GM18858 (cell line): ENCODE results near the gene KLHL12.

ENCODE experiments used
- ATAC-seq: cut with Tn5 transposase; IDR thresholded peaks from one replicate; pipeline ENCODE4 v1.9.1; 2021; ENCODE audit not compliant: unreplicated experiment

KLHL12 gene

DNA sequence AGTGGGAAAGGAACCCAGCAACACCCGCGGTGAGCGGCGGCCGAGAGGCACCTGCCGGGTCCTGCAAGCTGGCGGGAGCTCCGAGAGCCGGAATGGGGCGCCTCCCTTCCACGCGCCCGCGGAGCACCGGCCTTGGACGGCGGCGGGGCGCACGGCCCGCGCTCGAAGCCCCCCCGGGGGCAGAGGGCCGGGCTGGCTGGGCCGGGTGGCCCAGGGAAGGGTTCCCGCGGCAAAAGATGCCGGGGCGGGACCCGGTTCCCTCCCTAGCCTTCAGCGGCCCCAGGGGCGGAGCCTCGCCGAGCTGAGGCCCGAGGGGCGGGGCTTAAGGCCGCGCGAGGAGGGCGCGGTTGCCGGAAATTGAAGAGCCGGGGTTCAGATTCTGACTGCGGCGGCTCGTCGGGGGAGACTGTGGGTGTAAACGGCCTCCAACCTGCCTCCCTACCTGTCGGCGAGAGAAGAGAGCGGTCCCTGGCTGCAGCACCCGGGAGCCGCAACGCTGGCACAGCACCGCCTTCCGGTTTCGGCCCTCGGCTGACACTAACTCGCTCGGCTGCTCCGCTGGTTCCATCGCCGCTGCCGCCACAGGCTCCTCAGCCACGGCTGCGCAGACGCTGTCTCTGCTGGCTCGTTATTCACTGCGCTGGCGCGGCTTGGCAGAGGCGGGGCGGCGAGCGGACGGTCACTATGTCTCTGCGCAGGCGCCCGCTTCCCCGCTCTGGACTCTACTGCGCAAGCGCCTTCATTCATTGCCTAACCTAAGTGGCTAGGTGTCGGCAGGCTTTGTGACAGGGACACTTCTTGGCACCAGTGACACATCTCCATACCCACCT lies 38.3 kb downstream of the KLHL12 start, which contains the start of gene RABIF:
TSS of gene RABIF (minus strand) at position 619 of the 830 bp plus-strand sequence. CDS start at position 568, 51 bp downstream.
- ATAC-seq, result peak; percentile 74

DNA sequence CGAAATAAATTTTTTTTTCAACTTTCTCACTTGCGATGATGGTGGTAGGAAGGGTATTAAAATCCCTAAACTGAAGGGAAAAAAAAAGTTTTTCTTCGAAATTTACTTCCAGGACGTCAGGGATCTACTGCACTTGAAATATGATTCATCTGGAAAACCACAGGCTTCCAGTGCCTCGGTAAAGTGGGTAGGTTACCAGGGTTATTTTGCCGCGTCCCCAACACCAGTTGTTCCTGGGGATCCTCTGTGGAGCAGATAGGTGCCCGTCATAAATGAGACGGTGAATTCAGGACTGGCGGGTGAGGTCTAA lies 38.9 kb downstream of the KLHL12 start:
- ATAC-seq, result no peak

DNA sequence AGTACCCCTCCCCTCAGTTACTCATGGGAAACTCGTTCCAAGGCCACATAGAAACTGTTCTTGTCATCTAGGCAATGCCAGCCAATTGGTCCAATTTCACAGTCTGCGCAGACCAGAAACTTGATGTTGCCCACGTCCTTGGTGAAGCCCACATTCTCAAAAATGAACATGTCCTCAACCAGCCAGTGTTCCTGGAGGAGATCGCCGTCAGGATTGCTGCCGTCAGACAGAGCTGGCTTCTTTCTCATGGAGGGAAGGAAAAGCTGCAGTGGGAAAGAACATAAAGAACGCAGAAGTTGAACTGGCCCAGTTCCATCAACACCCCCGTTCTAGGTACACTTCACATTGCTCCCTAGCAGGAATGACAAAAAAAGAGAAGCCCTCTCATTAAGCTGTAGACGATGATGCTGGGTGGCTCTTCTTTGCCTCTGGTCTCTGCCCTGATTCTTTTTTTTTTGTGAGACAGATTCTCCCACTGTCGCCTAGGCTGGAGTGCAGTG lies 46.0 kb downstream of the KLHL12 start:
- no peak for ATAC-seq

DNA sequence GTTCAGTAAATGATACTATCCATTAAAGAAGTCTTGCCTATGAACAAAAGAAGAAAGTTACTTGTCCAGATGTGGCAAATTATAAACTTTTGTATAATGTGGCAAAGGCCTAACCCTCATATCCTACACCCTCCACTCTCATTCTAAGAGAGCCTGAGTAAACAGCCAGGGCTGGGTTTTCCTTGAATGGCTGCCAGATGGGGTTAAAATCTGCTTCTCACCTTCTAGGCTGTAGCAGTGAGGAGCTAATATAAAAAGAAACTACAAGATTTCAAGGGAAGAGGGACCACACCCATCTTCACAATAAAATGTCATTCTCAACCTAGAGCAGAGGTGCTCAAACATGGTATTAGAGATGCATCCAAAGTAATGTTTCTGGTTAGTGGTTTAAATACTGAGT lies 47.0 kb downstream of the KLHL12 start:
- no peak for ATAC-seq

DNA sequence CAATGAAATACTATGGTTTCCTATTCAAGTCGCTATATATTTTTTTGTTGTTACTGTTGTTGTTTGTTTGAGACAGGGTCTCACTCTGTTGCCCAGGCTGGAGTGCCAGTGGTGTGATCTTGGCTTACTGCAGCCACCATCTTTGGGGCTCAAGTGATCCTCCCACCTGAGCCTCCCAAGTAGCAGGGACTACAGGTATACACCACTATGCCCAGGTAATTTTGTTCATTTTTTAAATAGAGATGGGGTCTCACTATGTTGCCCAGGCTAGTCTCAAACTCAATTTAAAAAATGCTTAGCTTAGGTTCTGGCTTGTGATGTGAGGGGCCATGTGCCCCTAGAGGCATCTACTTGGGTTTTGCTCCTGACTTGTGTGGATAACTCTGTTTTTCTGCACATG lies 47.9 kb downstream of the KLHL12 start:
- ATAC-seq, result no peak

DNA sequence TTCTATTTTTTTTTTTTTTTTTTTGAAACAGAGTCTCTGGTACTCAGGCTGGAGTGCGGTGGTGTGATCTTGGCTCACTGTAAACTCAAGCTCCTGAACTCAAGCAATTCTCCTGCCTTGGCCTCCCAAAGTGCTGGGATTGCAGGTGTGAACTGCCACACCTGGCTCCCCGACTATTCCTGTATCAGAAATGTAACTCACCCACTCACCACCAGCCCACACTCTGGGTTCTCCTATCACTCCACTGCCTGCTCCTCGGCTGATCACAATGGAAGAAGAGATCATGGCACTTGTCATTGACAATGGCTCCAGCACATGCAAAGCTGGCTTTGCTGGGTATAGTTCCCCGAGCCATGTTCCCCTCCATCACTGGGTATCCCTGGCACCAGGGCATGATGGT lies 54.0 kb downstream of the KLHL12 start:
- ATAC-seq, result no peak

DNA sequence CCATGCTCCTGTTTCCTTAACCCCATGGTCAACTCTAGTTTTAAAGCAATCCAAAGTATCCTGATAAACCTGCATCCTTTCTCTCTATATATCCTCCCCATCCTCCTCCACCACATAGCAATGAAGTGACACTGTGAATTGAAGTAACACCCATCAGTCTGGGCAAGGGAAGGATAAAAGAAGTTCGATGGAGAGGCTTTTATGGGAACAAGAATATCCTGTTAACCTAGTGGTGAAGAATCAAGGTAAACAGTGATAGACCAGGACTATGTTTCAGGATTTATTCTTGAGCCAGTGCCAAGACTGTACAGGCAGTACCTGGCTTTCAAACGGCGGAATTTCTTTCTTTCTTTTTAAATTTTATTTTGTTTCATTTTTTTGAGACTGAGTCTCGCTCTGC lies 55.7 kb downstream of the KLHL12 start:
- no peak for ATAC-seq

DNA sequence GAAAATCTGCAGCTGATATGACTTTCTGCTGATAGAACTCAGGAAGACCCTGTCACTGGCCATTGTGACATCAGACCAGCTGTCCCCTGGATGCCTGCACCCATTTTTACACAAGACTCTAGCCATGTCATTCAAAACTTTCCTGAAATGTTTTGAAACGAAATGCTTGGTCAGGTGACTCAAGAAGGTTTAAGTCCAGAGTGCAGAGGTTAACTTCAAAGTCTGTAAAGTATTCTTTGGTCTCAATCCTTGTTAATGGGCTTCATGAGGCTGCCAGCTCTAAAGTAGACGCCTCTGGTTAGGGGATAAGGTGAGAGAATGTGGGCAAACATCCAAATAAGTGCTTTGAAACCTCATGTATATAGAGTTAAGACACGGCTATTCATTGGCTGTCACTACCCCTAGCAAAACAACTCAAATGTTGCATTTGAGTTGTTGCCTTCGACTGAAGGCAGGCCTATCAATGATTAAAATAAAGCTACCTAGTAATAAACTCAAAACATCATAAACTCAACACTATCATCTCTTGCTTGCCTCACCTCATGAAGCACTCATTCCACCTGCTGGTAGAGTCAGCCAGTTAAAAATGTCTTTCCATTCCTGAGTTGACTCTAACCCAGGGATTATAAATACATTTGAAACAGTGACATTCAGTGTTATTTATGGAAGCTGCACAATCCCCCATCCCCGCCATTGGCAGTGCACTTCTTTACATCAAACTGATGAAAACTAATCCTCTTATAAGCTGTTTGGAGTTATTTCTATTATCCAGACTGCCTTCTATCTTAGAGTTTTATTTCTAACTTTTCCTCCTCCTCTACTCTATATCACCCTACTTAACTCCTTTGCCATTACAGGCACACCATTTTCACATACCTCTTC lies 64.1 kb downstream of the KLHL12 start:
- no peak for ATAC-seq

DNA sequence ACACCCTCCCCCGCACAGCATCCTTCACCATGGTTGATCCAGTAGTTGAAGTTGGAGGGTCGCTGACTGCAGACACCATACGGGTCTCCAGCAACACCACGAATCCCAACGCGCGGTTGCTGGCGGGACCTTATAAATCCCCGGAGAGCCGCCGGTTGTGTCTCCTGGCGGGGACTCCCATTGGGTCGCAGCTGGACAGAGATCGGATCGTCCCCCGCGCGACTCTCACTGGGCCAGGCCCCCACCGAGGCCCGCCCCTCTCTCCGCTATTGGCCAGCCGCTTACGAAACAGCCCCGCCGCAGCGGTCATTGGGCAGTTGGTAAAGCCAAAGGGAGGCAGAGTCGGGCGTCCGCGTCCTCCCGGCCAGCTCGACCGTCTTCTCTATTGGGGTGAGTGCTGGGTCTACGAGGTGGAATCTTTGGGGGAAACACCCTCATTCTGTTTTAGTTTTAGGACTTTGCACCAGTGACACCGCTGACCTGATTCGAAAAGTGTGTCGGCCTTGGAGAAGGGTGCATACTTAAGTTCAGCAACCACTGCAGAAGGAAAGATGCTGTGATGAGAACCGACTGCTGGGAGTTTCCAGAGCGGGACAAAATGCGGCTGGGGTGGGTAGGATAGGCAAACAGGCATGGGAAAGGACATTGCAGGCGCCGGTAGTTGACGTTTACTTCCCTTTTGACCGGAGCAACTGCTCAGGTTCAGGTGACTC lies 65.5 kb downstream of the KLHL12 start:
- ATAC-seq, result peak; percentile 73

DNA sequence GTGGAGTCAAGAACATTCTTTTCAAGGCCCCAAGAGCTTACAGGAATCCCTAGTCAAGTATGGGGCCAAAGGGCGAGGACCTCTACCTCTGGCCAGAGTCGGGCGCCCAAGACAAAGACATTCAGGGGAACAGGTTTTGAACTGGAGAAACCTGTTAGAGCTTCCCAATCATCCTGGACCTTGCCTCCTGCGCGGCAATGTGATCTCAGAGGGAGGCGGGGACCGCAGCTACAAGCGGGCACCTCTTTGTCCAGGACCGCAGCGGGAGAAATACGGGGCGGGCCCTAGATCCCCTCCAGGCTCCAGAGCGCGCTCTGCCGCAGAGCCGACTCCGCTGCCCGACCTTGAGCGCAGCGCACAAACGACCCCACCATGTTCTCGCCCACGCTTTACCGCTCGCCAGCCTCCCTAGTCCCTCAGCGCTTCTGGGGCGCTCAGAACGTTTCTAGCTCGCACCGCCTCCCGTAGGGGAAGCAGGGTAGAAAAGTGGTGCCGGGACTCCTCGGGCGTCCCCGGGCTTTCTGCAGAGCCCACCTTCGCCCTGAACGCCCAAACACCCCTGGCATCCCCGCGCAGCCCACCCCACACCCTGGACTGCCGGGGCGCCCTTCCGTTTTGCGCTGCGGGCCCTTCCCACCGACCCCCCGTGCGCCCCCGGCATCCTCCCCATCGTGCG lies 66.2 kb downstream of the KLHL12 start:
- ATAC-seq, result no peak

DNA sequence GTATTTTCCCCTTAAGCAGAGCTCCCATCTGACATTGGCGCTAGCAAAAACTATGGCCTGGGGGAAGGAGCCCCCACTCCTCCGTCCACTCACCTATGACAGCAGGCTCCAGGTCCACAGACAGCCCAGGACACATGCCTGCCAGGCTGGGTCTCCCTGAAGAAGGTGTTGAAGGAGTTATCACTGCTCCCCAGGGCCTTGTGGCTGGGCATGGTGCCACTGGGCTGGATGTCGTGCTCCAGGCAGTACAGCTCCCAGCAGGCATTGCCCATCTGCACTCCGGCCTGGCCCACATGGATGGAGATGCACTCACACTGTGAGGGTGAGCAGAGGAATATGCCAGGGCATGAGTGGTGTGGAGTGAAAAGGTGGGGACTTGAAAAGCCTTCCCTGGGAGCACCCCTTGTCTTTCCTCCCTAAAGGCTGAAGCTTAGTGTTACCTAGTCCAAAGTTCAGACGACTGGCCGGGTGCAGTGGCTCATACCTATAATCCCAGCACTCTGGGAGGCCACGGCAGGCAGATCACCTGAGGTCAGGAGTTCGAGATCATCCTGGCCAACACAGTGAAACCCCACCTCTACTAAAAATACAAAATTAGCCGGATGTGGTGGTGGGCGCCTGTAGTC lies 68.1 kb downstream of the KLHL12 start:
- ATAC-seq, result no peak

DNA sequence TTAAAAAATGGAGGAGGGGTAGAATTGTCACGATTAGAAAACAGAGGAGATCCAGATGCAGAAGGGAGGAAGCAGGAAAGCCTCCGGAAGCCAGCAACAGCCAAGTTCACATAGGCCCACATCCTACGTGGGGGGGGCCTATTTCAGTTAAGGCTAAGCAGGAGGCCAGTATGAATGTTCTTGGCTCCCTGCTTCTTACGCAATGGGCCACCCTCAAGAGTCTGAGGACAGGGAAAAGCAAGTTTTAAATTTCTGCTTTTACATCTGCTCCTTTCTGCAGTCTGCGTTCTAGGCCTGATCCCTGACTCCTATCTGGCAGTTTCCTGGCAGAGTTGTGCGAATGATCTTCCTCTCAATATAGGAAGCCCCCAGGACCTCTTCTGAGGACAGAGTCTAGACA lies 68.7 kb downstream of the KLHL12 start:
- ATAC-seq, result no peak

DNA sequence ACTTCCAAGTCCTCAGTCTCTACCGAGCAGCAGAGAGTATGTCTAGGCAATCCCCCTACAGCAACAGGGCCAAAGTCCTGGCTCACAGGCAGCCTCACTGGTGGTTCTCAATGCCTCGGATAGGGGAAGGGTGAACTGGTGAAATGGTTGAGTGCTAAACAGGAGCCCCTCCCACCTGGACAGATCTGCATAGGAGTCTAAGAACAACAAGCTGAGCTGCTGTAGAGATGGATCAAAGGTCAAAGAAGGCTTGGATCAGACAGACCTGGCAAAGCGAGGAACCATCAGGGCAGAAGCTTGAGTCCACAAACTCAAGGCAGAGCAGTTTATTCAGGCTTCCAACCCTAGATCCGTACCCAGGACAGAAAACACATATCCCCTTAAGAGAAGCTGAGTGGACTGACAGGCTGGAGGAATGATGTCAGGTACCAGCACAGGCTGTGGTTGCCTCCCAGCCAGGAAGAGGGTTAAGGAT lies 69.9 kb downstream of the KLHL12 start:
- no peak for ATAC-seq

DNA sequence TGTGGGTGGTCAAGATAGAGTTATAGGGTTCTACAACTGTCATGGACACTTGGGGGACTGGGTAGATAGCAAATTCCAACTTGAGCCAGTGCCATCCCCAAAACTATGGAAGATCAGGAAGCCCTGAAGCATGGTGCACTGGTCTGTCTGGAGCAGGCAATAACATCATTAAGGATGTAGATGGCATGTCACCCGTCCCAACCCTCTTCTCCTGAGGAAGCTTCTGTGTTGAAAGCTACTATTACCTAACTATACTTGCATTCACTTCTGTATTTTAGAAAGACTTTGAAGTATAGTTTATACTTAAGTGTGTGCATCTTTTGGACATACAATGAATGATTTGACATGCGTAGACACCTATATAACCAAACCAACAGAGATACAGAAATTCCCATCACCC lies 71.0 kb downstream of the KLHL12 start:
- no peak for ATAC-seq

DNA sequence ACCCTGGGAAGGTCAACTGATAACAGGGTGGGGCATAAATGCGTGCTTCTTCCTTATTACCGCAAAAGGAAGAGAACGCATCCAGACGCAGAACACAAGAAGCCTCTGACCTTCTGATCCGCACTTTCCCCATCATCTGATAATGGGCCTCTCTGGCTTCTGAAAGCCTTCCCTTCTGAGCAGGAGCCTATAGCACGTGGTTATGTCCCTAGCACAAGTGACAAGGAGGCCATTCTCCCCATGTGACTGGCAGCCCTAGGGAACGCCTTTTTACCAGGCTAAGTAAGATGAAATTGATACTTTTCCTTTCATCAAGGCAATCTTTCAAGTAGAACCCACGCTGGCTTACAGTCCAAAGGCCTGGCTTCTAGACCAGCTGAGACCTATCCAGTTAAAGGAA lies 72.2 kb downstream of the KLHL12 start:
- no peak for ATAC-seq

DNA sequence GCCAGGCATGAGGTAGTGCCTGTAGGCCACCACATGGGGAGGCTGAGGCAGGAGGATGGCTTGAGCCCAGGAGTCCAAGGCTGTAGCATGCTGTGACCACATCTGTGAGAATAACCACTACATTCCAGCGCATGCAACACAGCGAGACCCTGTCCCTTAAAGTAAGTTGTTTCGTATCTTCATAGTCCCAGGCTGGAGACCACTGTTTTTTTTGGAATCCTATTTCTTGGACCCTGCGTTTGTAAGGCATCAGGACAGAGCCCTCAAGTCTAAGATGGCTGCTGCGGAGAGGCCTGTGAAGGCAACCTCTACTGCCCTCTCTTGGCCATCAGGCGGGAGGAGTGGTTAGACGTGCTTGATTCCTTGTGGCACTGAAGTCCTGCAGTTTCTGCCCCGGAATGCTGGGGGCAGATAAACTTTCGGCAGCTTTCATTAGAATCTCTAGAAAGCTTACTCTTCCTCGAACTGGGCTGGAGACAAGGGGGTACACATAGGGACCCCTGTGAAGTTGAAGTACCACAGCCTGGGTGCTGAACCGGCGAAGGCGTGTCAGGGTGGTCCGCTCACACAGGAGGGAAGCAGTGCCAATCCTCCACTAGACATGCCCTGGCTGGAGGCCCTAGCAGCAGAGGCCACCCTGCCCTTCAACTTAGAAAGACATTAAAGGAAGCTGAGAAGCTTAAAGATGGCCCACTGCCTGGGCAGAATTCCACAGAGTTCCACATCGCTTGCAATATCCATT lies 74.7 kb downstream of the KLHL12 start:
- no peak for ATAC-seq

DNA sequence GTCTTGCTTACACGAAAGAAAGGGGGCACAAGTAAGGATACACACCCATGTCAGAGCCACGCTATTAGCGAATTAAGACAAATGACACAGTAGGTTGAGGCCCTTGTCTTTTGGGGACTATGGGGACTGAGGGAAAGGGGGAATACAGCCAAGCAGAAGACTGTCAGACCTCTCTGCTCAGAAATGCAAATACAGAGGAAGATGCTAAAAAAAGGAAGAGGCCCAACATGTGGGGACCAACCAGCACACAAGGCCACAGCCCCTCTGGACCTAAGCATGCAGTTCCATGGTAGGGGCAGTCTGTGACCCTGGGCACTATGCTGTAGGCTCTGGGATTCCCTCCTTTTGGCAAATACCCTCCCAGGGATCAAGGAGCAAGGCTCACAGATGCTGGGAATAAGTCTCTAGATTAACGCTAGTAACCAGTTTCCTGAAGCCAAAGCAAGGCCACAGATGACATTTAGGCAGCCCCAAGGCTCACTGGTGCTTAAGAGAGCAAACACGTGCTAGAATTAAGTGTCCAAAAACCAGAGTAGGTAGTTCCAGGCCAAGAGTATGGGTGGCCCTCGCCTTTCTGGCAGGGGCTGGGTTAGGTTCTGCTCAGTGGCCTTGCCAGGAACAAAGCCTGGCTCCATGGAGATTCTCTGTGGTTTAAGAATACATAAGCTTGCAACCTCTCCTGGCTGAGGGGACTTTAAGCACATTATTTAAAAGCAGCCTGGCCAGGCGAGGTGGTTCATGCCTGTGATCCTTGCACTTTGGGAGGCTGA lies 76.3 kb downstream of the KLHL12 start:
- ATAC-seq, result no peak

DNA sequence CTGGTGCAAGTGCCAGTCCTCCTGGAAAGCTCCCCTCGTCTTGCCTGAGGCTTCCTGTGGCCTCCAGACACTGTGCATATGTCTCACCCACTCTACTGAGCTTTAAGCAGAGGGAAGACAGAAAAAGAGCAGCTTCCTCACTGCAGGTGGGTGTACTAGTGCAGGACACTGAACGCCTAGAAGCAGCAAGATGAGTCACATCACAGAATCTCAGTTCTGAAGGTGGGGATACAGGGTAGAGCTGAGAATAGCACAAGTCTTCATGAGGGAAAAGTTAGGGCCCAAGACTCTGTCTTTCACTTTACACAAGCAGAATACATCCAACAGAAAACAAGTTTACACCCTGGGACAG lies 78.9 kb downstream of the KLHL12 start:
- ATAC-seq, result peak; percentile 95

DNA sequence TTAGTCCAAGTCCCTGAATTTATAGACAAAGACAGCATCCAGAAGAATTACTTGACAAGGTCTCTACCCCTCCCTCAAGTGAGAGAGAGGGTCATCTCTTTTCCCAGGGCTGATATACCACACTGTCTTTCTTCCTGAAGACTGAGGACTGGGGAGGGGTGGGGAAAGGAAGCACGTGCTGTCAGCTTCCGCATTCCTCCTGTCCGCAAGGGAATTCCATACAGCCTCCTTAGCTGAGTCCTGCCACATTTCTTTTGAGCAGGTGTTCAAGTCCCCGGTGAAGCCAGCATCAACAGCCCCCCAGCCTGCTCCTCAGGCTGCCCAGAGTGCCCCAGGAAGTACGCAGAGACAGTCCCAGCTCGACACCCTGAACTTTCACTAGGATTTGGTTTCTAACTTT lies 82.1 kb downstream of the KLHL12 start:
- no peak for ATAC-seq
